PC-9 (cell line): ENCODE data around the gene MPZL1. TPM values are rescaled to one million over a fixed set of nuclear protein-coding genes. Genes with fewer than 3 reads are reported as not detected.
A peak's percentile ranks its signal among the peaks of the same experiment; 100 is the strongest.

Experiments
- BruUV-seq: library from RNA; stranded (reverse); fragments of 400-500 nt; replicated peaks from 2 replicates; lab custom pipeline; 2021; lab: Mats Ljungman, UMichigan
- CTCF ChIA-PET: fragments of 300-600 bp; sonication (Branson Sonifier 250); formaldehyde crosslinking; loops from one replicate; lab custom pipeline; 2022; ENCODE audit warnings: antibody characterized with exemption; lab: Charles Lee
- POLR2A ChIA-PET: fragments of 300-600 bp; sonication (Branson Sonifier 250); formaldehyde crosslinking; loops from one replicate; lab custom pipeline; 2022; ENCODE audit warnings: antibody characterized with exemption; ENCODE audit not compliant: unreplicated experiment; lab: Charles Lee
- DNase-seq, 2 experiments: peaks; one replicate each; pipeline versions ENCODE4 v3.0.0 to v3.0.0-alpha.2; 2015 to 2022; ENCODE audit warnings: mixed read lengths in 1 of 2
- H2AFZ ChIP-seq: fragments of 200-600 bp; sonication (generic); 2 replicates; pipeline ENCODE4 v1.8.1; 2017; ENCODE audit warnings: antibody characterized with exemption
- H3F3A ChIP-seq: fragments of 200-600 bp; sonication (generic); 2 replicates; pipeline ENCODE4 v1.8.1; 2017; ENCODE audit warnings: antibody characterized with exemption, mild to moderate bottlenecking, low read depth; ENCODE audit not compliant: insufficient read depth
- H3K27ac ChIP-seq: fragments of 200-600 bp; sonication (generic); 2 replicates; pipeline ENCODE4 v1.6.1; 2016; ENCODE audit warnings: mixed run types
- H3K27me3 ChIP-seq: fragments of 200-600 bp; sonication (generic); 2 replicates; pipeline ENCODE4 v1.6.1; 2016; ENCODE audit warnings: low read depth, mixed run types; ENCODE audit not compliant: insufficient read depth
- H3K36me3 ChIP-seq: fragments of 200-600 bp; sonication (generic); 2 replicates; pipeline ENCODE4 v1.6.1; 2016; ENCODE audit warnings: low read depth, mixed run types
- H3K4me1 ChIP-seq: fragments of 200-600 bp; sonication (generic); replicated peaks from 2 replicates; pipeline ENCODE4 v1.6.1; 2016; ENCODE audit warnings: mixed run types; ENCODE audit not compliant: insufficient read depth
- H3K4me2 ChIP-seq: fragments of 200-600 bp; sonication (generic); 2 replicates; pipeline ENCODE4 v1.6.1; 2017; ENCODE audit warnings: mixed run types
- H3K4me3 ChIP-seq: fragments of 200-600 bp; sonication (generic); 2 replicates; pipeline ENCODE4 v1.6.1; 2016; ENCODE audit warnings: mixed run types
- H3K79me2 ChIP-seq: fragments of 200-600 bp; sonication (generic); 2 replicates; pipeline ENCODE4 v1.6.1; 2017; ENCODE audit warnings: low read depth, mixed run types
- H3K9me2 ChIP-seq: fragments of 200-600 bp; sonication (generic); 2 replicates; pipeline ENCODE4 v1.8.1; 2017; ENCODE audit warnings: mild to moderate bottlenecking; ENCODE audit not compliant: insufficient read depth
- H3K9me3 ChIP-seq: fragments of 200-600 bp; sonication (generic); 2 replicates; pipeline ENCODE4 v1.8.1; 2016; ENCODE audit warnings: low read depth; ENCODE audit not compliant: insufficient read depth
- H4K20me1 ChIP-seq: fragments of 200-600 bp; sonication (generic); 2 replicates; pipeline ENCODE4 v1.8.1; 2017; ENCODE audit not compliant: insufficient read depth
- CTCF ChIP-seq: fragments of 200-600 bp; sonication (generic); conservative IDR thresholded peaks from 2 replicates; pipeline ENCODE4 v1.6.1; 2017; ENCODE audit warnings: mixed run types, antibody characterized with exemption, mild to moderate bottlenecking, moderate library complexity
- EZH2 ChIP-seq: fragments of 200-600 bp; sonication (generic); IDR thresholded peaks from 2 replicates; pipeline ENCODE4 v1.8.0; 2017; ENCODE audit warnings: antibody characterized with exemption, low read depth
- intact Hi-C: fragments of 100-400 bp; cut with micrococcal nuclease; formaldehyde crosslinking; loops from one replicate; pipeline ENCODE4 v1.10.0; 2022; ENCODE audit not compliant: unreplicated experiment
- total RNA-seq: library from RNA; stranded (reverse); gene quantifications from 2 replicates; pipeline ENCODE4 v1.2.3, GENCODE V29; 2021

Gene MPZL1
- total RNA-seq, 1 experiment from 2014 or later = 80.3 TPM

- Histone ChIP-seq H3K79me2 (no peaks in the 10 kb centered on the region), H3K4me2 (no peak overlapping the region), H3K4me3 (no peak overlapping the region), H3K4me1 (0 out of 2 replicates have a peak, but pooled peaks cover 14% of the 10 kb centered on the region), H3K27ac (no peak overlapping the region), H3K9me2 (no peaks in the 10 kb centered on the region), H3K27me3 (no peaks in the 10 kb centered on the region), H2AFZ (no peak overlapping the region), H3K36me3 (no peaks in the 10 kb centered on the region), H3K9me3 (peaks cover 7% of the 10 kb centered on the region; the same call in 1 of the 2 replicates), H4K20me1 (no peaks in the 10 kb centered on the region), H3F3A (peaks cover 9% of the 10 kb centered on the region; the same call in 1 of the 2 replicates)
- TF ChIP-seq EZH2 (no peak), CTCF (no peak)
- CTCF ChIA-PET = no interaction called here
- no peak for DNase-seq
- intact Hi-C loops = no loop called here
- POLR2A ChIA-PET = interaction anchor here (0.6 kb wide), 1 partner anchor 414 kb away, joined by 3 read pairs; no protein-coding TSS in a partner anchor
- BruUV-seq = no TSS peak
These were observed 93.9 kb downstream of the MPZL1 start for GRCh38 chr1:167815650-167816049.

GRCh38 chr1:167819849-167820683, 98.3 kb downstream of the MPZL1 start:
- no peaks in the 10 kb centered on the region for H3K9me2 ChIP-seq
- H3K4me1 ChIP-seq = peaks cover 27% of the 10 kb centered on the region
- intact Hi-C loops = loop anchor here (1.0 to 2.0 kb wide), 2 partner anchors 17 to 116 kb away; partner anchors contain the start of gene DCAF6
- H2AFZ ChIP-seq = peak overlapping the region; percentile 75
- H3K4me3 ChIP-seq = peak overlapping the region; percentile 51
- H3K4me2 ChIP-seq = peak overlapping the region; percentile 71
- no peaks in the 10 kb centered on the region for H3K27me3 ChIP-seq
- ChIA-PET CTCF (no interaction called here), POLR2A (interaction anchor here (0.6 to 1.6 kb wide), 5 partner anchors 10 to 116 kb away, joined by 3 to 23 read pairs (median 4); partner anchors contain the start of gene DCAF6)
- H3K79me2 ChIP-seq = no peaks in the 10 kb centered on the region
- TSS peak; percentile 91 for BruUV-seq
- peak overlapping the region; percentile 66 for H3K27ac ChIP-seq
- H3K9me3 ChIP-seq = peaks cover 6% of the 10 kb centered on the region; the same call in 1 of the 2 replicates
- TF ChIP-seq CTCF (no peak), EZH2 (no peak)
- H3K36me3 ChIP-seq = no peaks in the 10 kb centered on the region
- no peaks in the 10 kb centered on the region for H4K20me1 ChIP-seq
- DNase-seq = peak; percentile 60 to 89
- peaks cover 11% of the 10 kb centered on the region; the same call in 1 of the 2 replicates for H3F3A ChIP-seq

GRCh38 chr1:167820684-167821355, 99.0 kb downstream of the MPZL1 start:
- BruUV-seq = TSS peak; percentile 70
- DNase-seq = peak in 1 of 2 experiments; percentile 50
- intact Hi-C loops = loop anchor here (1.0 to 2.0 kb wide), 2 partner anchors 18 to 115 kb away; partner anchors contain the start of gene DCAF6
- Histone ChIP-seq H3K9me3 (no peaks in the 10 kb centered on the region), H3K4me2 (peak overlapping the region; percentile 71), H2AFZ (peak overlapping the region; percentile 75; the same call in 1 of the 2 replicates), H3K36me3 (no peaks in the 10 kb centered on the region), H3K79me2 (no peaks in the 10 kb centered on the region), H3K27me3 (no peaks in the 10 kb centered on the region), H3K4me1 (peaks cover 27% of the 10 kb centered on the region), H3K27ac (peak overlapping the region; percentile 66), H4K20me1 (no peaks in the 10 kb centered on the region), H3K9me2 (no peaks in the 10 kb centered on the region), H3F3A (peaks cover 11% of the 10 kb centered on the region; the same call in 1 of the 2 replicates), H3K4me3 (peak overlapping the region; percentile 51; the same call in 1 of the 2 replicates)
- CTCF ChIA-PET = no interaction called here
- POLR2A ChIA-PET = interaction anchor here (0.6 to 1.6 kb wide), 4 partner anchors 9 to 115 kb away, joined by 3 to 23 read pairs (median 4); partner anchors contain the start of gene DCAF6
- TF ChIP-seq CTCF (no peak), EZH2 (no peak)
